ENCODE results near the gene RASEF. TPM values are rescaled to one million over a fixed set of nuclear protein-coding genes. Genes with fewer than 3 reads are reported as not detected.

The RASEF gene
- total RNA-seq, 1 experiment from 2014 or later = 0.12 TPM

- RAD21 ChIA-PET (ENCODE audit: low non-redundant PET in 1 of 2, low total read pairs in 2 of 2, uncharacterized antibody in 2 of 2, unreplicated experiment in 2 of 2) = no interaction called here
- no TSS peak for BruUV-seq (replicated peaks)
Observed at GRCh38 chr9:82981552-82981951, 81.4 kb downstream of the RASEF start.

More at GRCh38 chr9:82981552-82981951, 81.4 kb downstream of the RASEF start:
- ATAC-seq = no peak
- H3K36me3 ChIP-seq (ENCODE audit: control insufficient read depth in 1 of 2, insufficient read depth in 2 of 2, low read length in 2 of 2) = no peaks in the 10 kb centered on the region
- no peaks in the 10 kb centered on the region for H3K9me3 ChIP-seq (ENCODE audit: control insufficient read depth in 1 of 2, insufficient read depth in 1 of 2, low read depth in 1 of 2, low read length in 2 of 2)
- no peaks in the 10 kb centered on the region for H3K4me1 ChIP-seq (ENCODE audit: control insufficient read depth in 1 of 2, insufficient read depth in 2 of 2, low read length in 2 of 2)
- no peak for DNase-seq (ENCODE audit: low read depth, low spot score)
- H3K9ac ChIP-seq (ENCODE audit: low read length) = no peak overlapping the region
- H3K27me3 ChIP-seq (ENCODE audit: insufficient read depth, low read length) = no peaks in the 10 kb centered on the region
- TF ChIP-seq EZH2phosphoT487 (IDR thresholded peaks at IDR 0.05; ENCODE audit: borderline replicate concordance) (no peak), POLR2AphosphoS5 (IDR thresholded peaks at IDR 0.05; ENCODE audit: low read depth, low read length) (no peak), SIN3A (IDR thresholded peaks at IDR 0.05; ENCODE audit: low read depth) (no peak), SRF (IDR thresholded peaks at IDR 0.05; ENCODE audit: low read depth) (no peak), CEBPB (IDR thresholded peaks at IDR 0.05; ENCODE audit: low read depth) (no peak), MAX (IDR thresholded peaks at IDR 0.05) (no peak), CTCF (IDR thresholded peaks at IDR 0.05 in 2 of 3, conservative IDR thresholded peaks at IDR 0.05 in 1 of 3; ENCODE audit: borderline replicate concordance in 1 of 3, insufficient read depth in 1 of 3, low read depth in 2 of 3, low read length in 2 of 3) (no peak), ZBTB33 (IDR thresholded peaks at IDR 0.05; ENCODE audit: extremely low read depth, insufficient replicate concordance, low read length) (no peak), ZFX (IDR thresholded peaks at IDR 0.05) (no peak), ZNF274 (IDR thresholded peaks at IDR 0.05; ENCODE audit: low read depth, low read length) (no peak)
- H3K4me2 ChIP-seq (ENCODE audit: low read length) = no peak overlapping the region
- no peaks in the 10 kb centered on the region for H3K79me2 ChIP-seq (ENCODE audit: insufficient read depth, low read length)
- H3K9me2 ChIP-seq (ENCODE audit: insufficient read depth) = no peaks in the 10 kb centered on the region
- ChIA-PET CTCF (no interaction called here), POLR2A (no interaction called here)
- intact Hi-C loops (cut with micrococcal nuclease) = no loop called here
- H3K4me3 ChIP-seq (replicated peaks in 1 of 2; ENCODE audit: low read depth in 1 of 2, low read length in 2 of 2) = no peak overlapping the region
- no peaks in the 10 kb centered on the region for H4K20me1 ChIP-seq (ENCODE audit: insufficient read depth)
- H3K27ac ChIP-seq (ENCODE audit: low read depth, low read length) = no peak overlapping the region
- H2AFZ ChIP-seq (ENCODE audit: low read depth, low read length, poor library complexity, severe bottlenecking) = no peak overlapping the region
